ENCODE results near the gene IL23R. TPM values are rescaled to one million over a fixed set of nuclear protein-coding genes. Genes with fewer than 3 reads are reported as not detected.

IL23R gene
- total RNA-seq, 1 experiment from 2014 or later: not detected

DNA sequence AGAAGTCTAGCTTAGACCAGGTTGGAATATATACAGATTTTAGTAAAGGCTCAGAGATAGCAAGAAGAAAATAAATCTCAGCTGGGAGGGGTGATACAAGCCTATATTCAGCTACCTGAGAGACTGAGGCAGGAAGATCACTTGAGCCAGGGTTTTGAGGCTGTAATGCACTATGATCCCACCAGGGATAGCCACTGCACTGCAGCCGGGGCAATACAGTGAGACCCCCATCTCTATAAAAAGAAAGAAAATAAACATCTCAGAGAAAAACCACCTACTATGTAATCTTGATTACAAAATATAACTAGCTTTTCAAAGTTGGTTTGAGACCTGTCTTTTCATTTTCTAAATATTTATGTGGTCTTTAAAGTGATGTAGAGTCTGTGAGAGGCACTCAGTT lies 47.7 kb downstream of the IL23R start:
- no peak overlapping the region for H2AFZ ChIP-seq (ENCODE audit: low read depth, low read length, poor library complexity, severe bottlenecking)
- H3K9me3 ChIP-seq (ENCODE audit: control insufficient read depth in 1 of 2, insufficient read depth in 1 of 2, low read depth in 1 of 2, low read length in 2 of 2): no peaks in the 10 kb centered on the region
- H3K4me2 ChIP-seq (ENCODE audit: low read length): no peak overlapping the region
- TF ChIP-seq CEBPB (IDR thresholded peaks at IDR 0.05; ENCODE audit: low read depth): no peak
- TF ChIP-seq MAX (IDR thresholded peaks at IDR 0.05): no peak
- no peak for TF ChIP-seq FOSL1 (IDR thresholded peaks at IDR 0.05; ENCODE audit: low read depth)
- TF ChIP-seq SRF (IDR thresholded peaks at IDR 0.05; ENCODE audit: low read depth): no peak
- no peak for TF ChIP-seq EZH2 (IDR thresholded peaks at IDR 0.05)
- TF ChIP-seq EZH2phosphoT487 (IDR thresholded peaks at IDR 0.05; ENCODE audit: borderline replicate concordance): no peak
- no peak for TF ChIP-seq POLR2A (IDR thresholded peaks at IDR 0.05; ENCODE audit: borderline replicate concordance, extremely low read depth, insufficient read depth, insufficient read length)
- no peak for TF ChIP-seq ZBTB33 (IDR thresholded peaks at IDR 0.05; ENCODE audit: extremely low read depth, insufficient replicate concordance, low read length)
- no peak for TF ChIP-seq TCF7L2 (IDR thresholded peaks at IDR 0.05; ENCODE audit: borderline replicate concordance, extremely low read depth, insufficient read depth, insufficient read length)
- TF ChIP-seq SIN3A (IDR thresholded peaks at IDR 0.05; ENCODE audit: low read depth): no peak
- no peaks in the 10 kb centered on the region for H3K27me3 ChIP-seq (ENCODE audit: insufficient read depth, low read length)
- intact Hi-C loops (cut with micrococcal nuclease): loop anchor here (1.0 to 2.0 kb wide), 2 partner anchors 217 to 286 kb away; no protein-coding TSS in a partner anchor
- H3K9ac ChIP-seq (ENCODE audit: low read length): no peak overlapping the region
- ChIA-PET CTCF (interaction anchor here (0.7 to 5.9 kb wide), 20 partner anchors 8 to 319 kb away, joined by 3 to 94 read pairs (median 6); no protein-coding TSS in a partner anchor), POLR2A (interaction anchor here (0.8 to 2.0 kb wide), 2 partner anchors 287 to 290 kb away, joined by 3 to 6 read pairs; partner anchors contain the start of gene DNAI4), RAD21 (ENCODE audit: low non-redundant PET in 1 of 2, low total read pairs in 2 of 2, uncharacterized antibody in 2 of 2, unreplicated experiment in 2 of 2) (interaction anchor here (0.6 to 3.1 kb wide), 3 partner anchors 96 to 287 kb away, joined by 3 to 11 read pairs (median 7); no protein-coding TSS in a partner anchor)
- no peak overlapping the region for H3K27ac ChIP-seq (ENCODE audit: low read depth, low read length)
- no peaks in the 10 kb centered on the region for H3K36me3 ChIP-seq (ENCODE audit: control insufficient read depth in 1 of 2, insufficient read depth in 2 of 2, low read length in 2 of 2)
- no TSS peak for BruUV-seq (replicated peaks)
- DNase-seq (ENCODE audit: low read depth, low spot score): no peak
- no peaks in the 10 kb centered on the region for H3K79me2 ChIP-seq (ENCODE audit: insufficient read depth, low read length)
- ATAC-seq: no peak
- no peak overlapping the region for H3K4me3 ChIP-seq (replicated peaks in 1 of 2; ENCODE audit: low read depth in 1 of 2, low read length in 2 of 2)
- no peaks in the 10 kb centered on the region for H3K9me2 ChIP-seq (ENCODE audit: insufficient read depth)
- H3K4me1 ChIP-seq (ENCODE audit: control insufficient read depth in 1 of 2, insufficient read depth in 2 of 2, low read length in 2 of 2): no peaks in the 10 kb centered on the region
- H4K20me1 ChIP-seq (ENCODE audit: insufficient read depth): no peaks in the 10 kb centered on the region

Data from HCT116 (cell line).